HG03139 (cell line): Measurements from ENCODE around the gene RGS3.
A peak's percentile ranks its signal among the peaks of the same experiment; 100 is the strongest.

Experiments
- ATAC-seq: cut with Tn5 transposase; IDR thresholded peaks from one replicate; pipeline ENCODE4 v1.9.1; 2021; ENCODE audit not compliant: unreplicated experiment

Gene RGS3

GRCh38 chr9:113614843-113615648 lies 151.5 kb downstream of the RGS3 start:
- ATAC-seq, result peak; percentile 45

- ATAC-seq, result no peak
Measured at GRCh38 chr9:113616116-113616515, 152.6 kb downstream of the RGS3 start.

GRCh38 chr9:113616621-113617496 lies 153.3 kb downstream of the RGS3 start:
- no peak for ATAC-seq

GRCh38 chr9:113617550-113617949 lies 154.0 kb downstream of the RGS3 start:
- ATAC-seq, result no peak

GRCh38 chr9:113618836-113619490 lies 155.4 kb downstream of the RGS3 start:
- no peak for ATAC-seq

GRCh38 chr9:113619491-113620376 lies 156.2 kb downstream of the RGS3 start:
- ATAC-seq, result no peak

- no peak for ATAC-seq
Measured at GRCh38 chr9:113620377-113621161, 157.0 kb downstream of the RGS3 start.

- no peak for ATAC-seq
Measured at GRCh38 chr9:113621309-113621791, 157.8 kb downstream of the RGS3 start.

- ATAC-seq, result no peak
Measured at GRCh38 chr9:113621980-113622379, 158.5 kb downstream of the RGS3 start.

GRCh38 chr9:113622600-113623400 lies 159.3 kb downstream of the RGS3 start:
- ATAC-seq, result peak; percentile 78

GRCh38 chr9:113623851-113624485 lies 160.4 kb downstream of the RGS3 start:
- no peak for ATAC-seq

GRCh38 chr9:113624721-113625120 lies 161.2 kb downstream of the RGS3 start:
- no peak for ATAC-seq

- ATAC-seq, result no peak
Measured at GRCh38 chr9:113625486-113625885, 162.0 kb downstream of the RGS3 start.

GRCh38 chr9:113626735-113627495 lies 163.4 kb downstream of the RGS3 start:
- no peak for ATAC-seq

GRCh38 chr9:113628621-113629020 lies 165.1 kb downstream of the RGS3 start:
- ATAC-seq, result no peak

- no peak for ATAC-seq
Measured at GRCh38 chr9:113630386-113631136, 167.0 kb downstream of the RGS3 start.
